HepG2 (cell line): ENCODE measurements around the gene HOPX.
"Not testable (repeated sequence)": the region's sequence is repeated elsewhere in the genome, so short reads cannot be mapped to it uniquely, and the experiment has no call there.

Experiments
- CTCF ChIP-seq: sonication (generic); formaldehyde crosslinking; IDR thresholded peaks from 2 replicates; pipeline ENCODE4 v1.5.0; 2020; ENCODE audit warnings: mild to moderate bottlenecking, missing genetic modification reagents, moderate library complexity
- DRAP1 ChIP-seq: IDR thresholded peaks from 2 replicates; pipeline ENCODE4 v1.6.1; 2016; ENCODE audit warnings: missing genetic modification reagents, missing compliant biosample characterization
- HMG20A ChIP-seq: IDR thresholded peaks from 2 replicates; pipeline ENCODE4 v1.6.1; 2016; ENCODE audit warnings: borderline replicate concordance
- HOXA7 ChIP-seq: sonication (generic); formaldehyde crosslinking; IDR thresholded peaks from 2 replicates; pipeline ENCODE4 v1.8.1; 2022; ENCODE audit warnings: mild to moderate bottlenecking, missing genetic modification reagents, moderate library complexity
- NFIC ChIP-seq: IDR thresholded peaks from 2 replicates; pipeline ENCODE4 v1.6.1; 2012; ENCODE audit warnings: mild to moderate bottlenecking, low read length, inconsistent platforms
- POLR2A ChIP-seq, 2 experiments: IDR thresholded peaks; 2 replicates each; pipeline ENCODE4 v1.6.1; 2011; ENCODE audit warnings: low read depth in 2 of 2, low read length in 2 of 2, mild to moderate bottlenecking in 1 of 2, moderate library complexity in 1 of 2; ENCODE audit not compliant: insufficient read depth in 1 of 2
- SMC3 ChIP-seq: IDR thresholded peaks from 2 replicates; pipeline ENCODE4 v1.6.1; 2011; ENCODE audit warnings: low read length, improper control_type of control experiment

- not testable (repeated sequence) for TF ChIP-seq SMC3; NFIC; HOXA7 (CRISPR knock-in tag); CTCF (CRISPR knock-in tag); DRAP1 (CRISPR knock-in tag); POLR2A (IDR thresholded peaks at IDR 0.05; ENCODE audit: insufficient read depth in 1 of 2, low read depth in 2 of 2, low read length in 2 of 2); HMG20A (CRISPR knock-in tag)
These were observed 70.9 kb downstream of the HOPX start for GRCh38 chr4:56610170-56610569.
